NT2/D1 (cell line): ENCODE results near the gene TGFBR2.

Experiments used
- SUZ12 ChIP-seq: IDR thresholded peaks from 2 replicates; pipeline ENCODE4 v1.6.1; 2011; ENCODE audit not compliant: insufficient read length, insufficient read depth; ENCODE audit errors: extremely low read depth
- YY1 ChIP-seq: IDR thresholded peaks from 2 replicates; pipeline ENCODE4 v1.6.1; 2011; ENCODE audit not compliant: insufficient read length, insufficient read depth
- ZNF274 ChIP-seq: IDR thresholded peaks from 2 replicates; pipeline ENCODE4 v1.6.1; 2011; ENCODE audit warnings: mild to moderate bottlenecking, low read depth, low read length

DNA sequence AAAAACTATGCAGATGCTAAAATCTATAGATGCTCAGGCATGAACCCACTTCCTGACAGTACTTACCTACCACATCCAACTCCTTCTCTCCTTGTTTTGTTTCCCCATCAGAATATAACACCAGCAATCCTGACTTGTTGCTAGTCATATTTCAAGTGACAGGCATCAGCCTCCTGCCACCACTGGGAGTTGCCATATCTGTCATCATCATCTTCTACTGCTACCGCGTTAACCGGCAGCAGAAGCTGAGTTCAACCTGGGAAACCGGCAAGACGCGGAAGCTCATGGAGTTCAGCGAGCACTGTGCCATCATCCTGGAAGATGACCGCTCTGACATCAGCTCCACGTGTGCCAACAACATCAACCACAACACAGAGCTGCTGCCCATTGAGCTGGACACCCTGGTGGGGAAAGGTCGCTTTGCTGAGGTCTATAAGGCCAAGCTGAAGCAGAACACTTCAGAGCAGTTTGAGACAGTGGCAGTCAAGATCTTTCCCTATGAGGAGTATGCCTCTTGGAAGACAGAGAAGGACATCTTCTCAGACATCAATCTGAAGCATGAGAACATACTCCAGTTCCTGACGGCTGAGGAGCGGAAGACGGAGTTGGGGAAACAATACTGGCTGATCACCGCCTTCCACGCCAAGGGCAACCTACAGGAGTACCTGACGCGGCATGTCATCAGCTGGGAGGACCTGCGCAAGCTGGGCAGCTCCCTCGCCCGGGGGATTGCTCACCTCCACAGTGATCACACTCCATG lies 65.3 kb downstream of the TGFBR2 start:
- TF ChIP-seq ZNF274 = no peak
- no peak for TF ChIP-seq YY1
- no peak for TF ChIP-seq SUZ12
